Ovary (tissue), 9 donors: ENCODE results near the gene MACROH2A1. TPM values are rescaled to one million over a fixed set of nuclear protein-coding genes. Genes with fewer than 3 reads are reported as not detected.

Source experiments
- DNase-seq, 5 donors: peaks; one replicate each; pipeline ENCODE4 v3.0.0-alpha.2; 2019 to 2020
- H3K27ac ChIP-seq, 2 donors: fragments of 200-600 bp; one replicate each; pipeline versions ENCODE4 v1.5.1 to v1.8.0; 2019 to 2022
- H3K27me3 ChIP-seq: fragments of 200-600 bp; one replicate; pipeline ENCODE4 v1.8.0; 2022
- H3K36me3 ChIP-seq: fragments of 200-600 bp; sonication (generic); one replicate; pipeline ENCODE4 v1.5.1; 2019
- H3K4me1 ChIP-seq: one replicate; pipeline ENCODE4 v1.8.1; 2013; ENCODE audit warnings: mild to moderate bottlenecking, moderate library complexity; ENCODE audit not compliant: insufficient read depth
- H3K4me3 ChIP-seq: fragments of 200-600 bp; sonication (generic); one replicate; pipeline ENCODE4 v1.5.1; 2017
- H3K9me3 ChIP-seq, 2 donors: fragments of 200-600 bp in 1 of 2; sonication (generic) in 1 of 2; one replicate each; pipeline versions ENCODE4 v1.5.1 to v1.8.1; 2013 to 2019; ENCODE audit warnings: mild to moderate bottlenecking in 1 of 2, moderate library complexity in 1 of 2
- CTCF ChIP-seq, 3 donors: fragments of 450-650 bp in 2 of 3; fragments of 200-600 bp in 1 of 3; IDR thresholded peaks; one replicate each; pipeline versions ENCODE4 v1.5.1 to v1.8.0; 2016 to 2022; ENCODE audit warnings: antibody characterized with exemption in 3 of 3, mild to moderate bottlenecking in 1 of 3
- EP300 ChIP-seq: sonication (generic); formaldehyde crosslinking; IDR thresholded peaks from one replicate; pipeline ENCODE4 v1.6.1; 2017; ENCODE audit warnings: antibody characterized with exemption
- POLR2A ChIP-seq: fragments of 450-650 bp; IDR thresholded peaks from one replicate; pipeline ENCODE4 v1.6.1; 2017; ENCODE audit warnings: antibody characterized with exemption, mild to moderate bottlenecking, moderate library complexity
- WGBS, 3 donors: extraction: QIAGEN DNeasy Blood & Tissue Kit in 1 of 3; methylation state at CpG; one replicate each; pipeline versions ENCODE4 v1.1.5 to v1.1.7; 2013 to 2017; 5-methylcytosine and 5-hydroxymethylcytosine counted together
- intact Hi-C, 4 donors: fragments of 100-400 bp; cut with DNase I; formaldehyde crosslinking; loops; one replicate each; pipeline versions ENCODE4 v1.11.0 to v1.15.1; 2022 to 2023
- polyA plus RNA-seq, 2 donors: library from polyadenylated mRNA; stranded (reverse); fragments of 200-250 nt in 1 of 2; fragments of 350-450 nt in 1 of 2; fragmentation: Illumina TruSeq in 1 of 2; extraction: RNeasy Lipid Tissue Mini Kit (QIAGEN cat#74804) in 1 of 2; gene quantifications; one replicate each; pipeline ENCODE4 v1.2.3, GENCODE V29; 2013 to 2014
- total RNA-seq, 7 donors: library from RNA; depleted of rRNA in 2 of 7; stranded (reverse); fragments of >200 nt in 2 of 7; fragmentation: NEBNext Ultra II Directional in 3 of 7; extraction: Animal tissue kit (Norgen Biotek cat#: 25700) in 3 of 7; gene quantifications; one replicate each; pipeline versions ENCODE4 v1.1.0 to v1.2.4, GENCODE V29; 2016 to 2023
- donor health status: DM: no; HTN: no; CAD: no; lungs with moderate emphysema.
- donor health status: DM: no; HTN: no; CAD: no.
- donor health status: Bipolar disorder and iron deficiency.
- donor health status: DM: yes; HTN: yes; CAD: no.
- donor health status: DM: no; HTN: no; CAD: no.
- donor health status: DM: yes; HTN: yes; CAD: no.

Gene MACROH2A1
- total and polyA plus RNA-seq, 9 donors = 71.7 to 157 (median 102) TPM

GRCh38 chr5:135441350-135441831 lies 42.4 kb upstream of the MACROH2A1 start:
- no peaks in the 10 kb centered on the region for H3K9me3 ChIP-seq
- TF ChIP-seq EP300 (no peak), POLR2A (no peak), CTCF (IDR thresholded peaks at IDR 0.05) (no peak)
- DNase-seq = no peak
- no peak overlapping the region for H3K27ac ChIP-seq
- H3K4me1 ChIP-seq = no peaks in the 10 kb centered on the region
- H3K4me3 ChIP-seq = no peak overlapping the region
- no peaks in the 10 kb centered on the region for H3K27me3 ChIP-seq
- intact Hi-C loops = no loop called here
- 20 to 29% (median 25%) methylated on average over 11 of the region's 11 CpGs for WGBS, 3 donors
- no peaks in the 10 kb centered on the region for H3K36me3 ChIP-seq

- Histone ChIP-seq H3K36me3 (no peaks in the 10 kb centered on the region), H3K27ac (no peak overlapping the region), H3K9me3 (no peaks in the 10 kb centered on the region), H3K27me3 (no peaks in the 10 kb centered on the region), H3K4me1 (no peaks in the 10 kb centered on the region), H3K4me3 (no peak overlapping the region)
- no peak for DNase-seq
- intact Hi-C loops = no loop called here
- WGBS, 3 donors = 36 to 44% (median 38%) methylated on average over 6 of the region's 6 CpGs
- TF ChIP-seq EP300 (no peak), CTCF (IDR thresholded peaks at IDR 0.05) (no peak), POLR2A (no peak)
Observed at GRCh38 chr5:135440916-135441315, 41.9 kb upstream of the MACROH2A1 start.

GRCh38 chr5:135439231-135440205 lies 40.5 kb upstream of the MACROH2A1 start:
- no peaks in the 10 kb centered on the region for H3K27me3 ChIP-seq
- no peak overlapping the region for H3K27ac ChIP-seq
- no peaks in the 10 kb centered on the region for H3K4me1 ChIP-seq
- H3K36me3 ChIP-seq = no peaks in the 10 kb centered on the region
- WGBS, 3 donors = 72 to 77% (median 76%) methylated on average over 11 of the region's 11 CpGs
- no peaks in the 10 kb centered on the region for H3K9me3 ChIP-seq
- no peak overlapping the region for H3K4me3 ChIP-seq
- DNase-seq = no peak
- intact Hi-C loops = no loop called here
- TF ChIP-seq EP300 = no peak
- TF ChIP-seq POLR2A = no peak
- TF ChIP-seq CTCF (IDR thresholded peaks at IDR 0.05) = no peak

- Histone ChIP-seq H3K4me1 (no peaks in the 10 kb centered on the region), H3K9me3 (no peaks in the 10 kb centered on the region), H3K27me3 (no peaks in the 10 kb centered on the region), H3K36me3 (no peaks in the 10 kb centered on the region), H3K4me3 (no peak overlapping the region), H3K27ac (no peak overlapping the region)
- DNase-seq = no peak
- intact Hi-C loops = no loop called here
- TF ChIP-seq POLR2A (no peak), EP300 (no peak), CTCF (IDR thresholded peaks at IDR 0.05) (no peak)
- WGBS, 3 donors = 81 to 89% (median 86%) methylated on average over 10 of the region's 10 CpGs
Observed at GRCh38 chr5:135438636-135439221, 39.7 kb upstream of the MACROH2A1 start.
